Suppressor macrophage (primary cell): Measurements from ENCODE around the gene SH3BP2.
A peak's percentile ranks its signal among the peaks of the same experiment; 100 is the strongest.

Source experiments
- DNase-seq, 4 experiments: peaks; one replicate each; pipeline ENCODE4 v3.0.0-alpha.2; 2020 to 2022

The SH3BP2 gene

GRCh38 chr4:2802618-2803531, 10.0 kb downstream of the SH3BP2 start:
- DNase-seq = peak in 3 of 4 experiments; percentile 0 to 27 (median 3)

GRCh38 chr4:2803624-2804448, 11.0 kb downstream of the SH3BP2 start:
- peak; percentile 92 to 96 (median 94) for DNase-seq

GRCh38 chr4:2804449-2804972, 11.6 kb downstream of the SH3BP2 start:
- peak in 1 of 4 experiments; percentile 20 for DNase-seq

GRCh38 chr4:2804973-2805501, 12.2 kb downstream of the SH3BP2 start:
- DNase-seq = peak in 2 of 4 experiments; percentile 67 to 72

GRCh38 chr4:2805712-2806389, 13.0 kb downstream of the SH3BP2 start:
- DNase-seq = peak in 1 of 4 experiments; percentile 56

- no peak for DNase-seq
Measured at GRCh38 chr4:2806390-2807355, 13.8 kb downstream of the SH3BP2 start.

GRCh38 chr4:2807571-2807970, 14.7 kb downstream of the SH3BP2 start:
- DNase-seq = no peak

- no peak for DNase-seq
Measured at GRCh38 chr4:2808001-2808400, 15.1 kb downstream of the SH3BP2 start.

GRCh38 chr4:2809610-2810180, 16.8 kb downstream of the SH3BP2 start:
- DNase-seq = peak in 2 of 4 experiments; percentile 49 to 59

- peak in 2 of 4 experiments; percentile 41 to 46 for DNase-seq
Measured at GRCh38 chr4:2810388-2810787, 17.5 kb downstream of the SH3BP2 start.

- DNase-seq = peak; percentile 93 to 97 (median 95)
Measured at GRCh38 chr4:2811830-2812611, 19.1 kb downstream of the SH3BP2 start.

- DNase-seq = peak in 2 of 4 experiments; percentile 53 to 61
Measured at GRCh38 chr4:2812612-2813354, 19.9 kb downstream of the SH3BP2 start.

GRCh38 chr4:2813446-2814405, 20.8 kb downstream of the SH3BP2 start:
- DNase-seq = no peak

GRCh38 chr4:2814627-2815270, 21.9 kb downstream of the SH3BP2 start:
- DNase-seq = peak in 1 of 4 experiments; percentile 30

GRCh38 chr4:2816401-2816954, 23.6 kb downstream of the SH3BP2 start:
- DNase-seq = peak in 1 of 4 experiments; percentile 49

GRCh38 chr4:2817137-2817536, 24.3 kb downstream of the SH3BP2 start:
- DNase-seq = peak in 2 of 4 experiments; percentile 39 to 44
